ENCODE measurements around the gene DYNLL2.
"Not testable (repeated sequence)": the region's sequence is repeated elsewhere in the genome, so short reads cannot be mapped to it uniquely, and the experiment has no call there.

DYNLL2 gene

DNA sequence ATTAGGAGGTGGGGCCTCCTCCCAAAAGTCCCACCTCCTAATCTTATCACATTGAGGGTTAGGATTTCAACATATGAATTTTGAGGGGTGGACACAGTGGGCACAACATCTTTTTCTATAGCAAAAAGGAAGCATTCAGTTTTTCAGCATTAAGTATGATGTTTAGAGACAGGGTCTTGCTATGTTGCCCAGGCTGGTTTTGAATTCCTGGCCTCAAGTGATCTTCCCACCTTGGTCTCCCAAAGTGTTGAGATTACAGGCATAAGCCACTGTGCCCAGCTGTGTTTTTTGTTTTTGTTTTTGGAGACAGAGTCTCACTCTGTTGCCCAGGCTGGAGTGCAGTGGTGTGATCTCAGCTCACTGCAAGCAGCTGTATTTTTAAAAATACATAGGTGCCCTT is 18.7 kb downstream of the DYNLL2 start:
- DNase-seq (ENCODE audit: low read depth) = not testable (repeated sequence)

DNA sequence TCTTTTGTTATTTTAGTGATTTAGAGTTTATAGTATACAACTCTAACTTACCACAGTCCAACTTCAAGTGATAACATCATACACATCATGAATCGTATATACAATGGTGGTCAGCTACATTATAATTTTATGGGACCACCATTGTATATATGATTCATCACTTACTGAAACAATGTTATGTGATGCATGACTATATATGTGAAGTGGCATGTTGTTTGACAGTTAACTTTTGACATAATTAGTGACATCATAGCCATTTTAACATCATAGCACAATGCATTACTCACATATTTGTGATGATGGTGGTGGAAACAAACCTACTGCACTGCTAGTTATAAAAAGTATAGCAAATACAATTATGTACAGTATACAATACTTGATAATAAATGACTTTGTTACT is 21.9 kb downstream of the DYNLL2 start:
- no peak for DNase-seq (ENCODE audit: low read depth)

DNA sequence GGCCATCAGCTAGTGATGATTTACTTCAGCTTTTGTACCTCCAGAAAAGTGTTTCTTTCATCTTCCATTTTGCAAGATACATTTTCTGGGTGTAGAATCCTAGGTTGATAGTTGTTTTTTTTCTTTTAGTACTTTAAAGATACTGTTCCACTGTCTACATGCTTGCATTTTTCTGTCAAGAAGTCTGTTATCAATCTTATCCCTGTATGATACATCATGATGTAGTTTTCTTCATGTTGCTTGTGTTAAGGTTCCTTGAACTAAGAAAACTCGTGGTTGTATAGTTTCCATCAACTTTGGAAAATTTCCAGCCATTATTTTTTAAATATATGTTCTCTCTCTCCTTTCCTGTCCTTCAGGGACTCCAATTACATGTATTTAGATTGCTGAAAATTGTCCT is 24.1 kb downstream of the DYNLL2 start:
- DNase-seq (ENCODE audit: low read depth) = no peak

DNA sequence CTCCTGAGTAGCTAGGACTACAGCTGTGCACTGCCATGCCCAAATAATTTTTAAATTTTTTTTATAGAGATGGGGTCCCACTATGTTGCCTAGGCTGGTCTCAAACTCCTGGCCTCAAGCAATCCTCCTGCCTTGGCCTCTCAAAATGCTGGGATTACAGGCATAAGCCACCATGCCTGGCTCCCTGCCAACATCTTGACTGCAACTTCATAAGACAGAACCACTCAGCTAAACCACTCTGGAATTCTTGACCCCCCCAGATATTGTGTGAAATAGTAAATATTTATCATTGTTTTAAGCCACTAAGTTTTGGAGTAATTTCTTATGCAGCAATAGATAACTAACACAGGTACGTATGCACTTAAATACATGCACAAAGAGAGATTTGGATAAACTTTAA is 26.0 kb downstream of the DYNLL2 start:
- no peak for DNase-seq (ENCODE audit: low read depth)

DNA sequence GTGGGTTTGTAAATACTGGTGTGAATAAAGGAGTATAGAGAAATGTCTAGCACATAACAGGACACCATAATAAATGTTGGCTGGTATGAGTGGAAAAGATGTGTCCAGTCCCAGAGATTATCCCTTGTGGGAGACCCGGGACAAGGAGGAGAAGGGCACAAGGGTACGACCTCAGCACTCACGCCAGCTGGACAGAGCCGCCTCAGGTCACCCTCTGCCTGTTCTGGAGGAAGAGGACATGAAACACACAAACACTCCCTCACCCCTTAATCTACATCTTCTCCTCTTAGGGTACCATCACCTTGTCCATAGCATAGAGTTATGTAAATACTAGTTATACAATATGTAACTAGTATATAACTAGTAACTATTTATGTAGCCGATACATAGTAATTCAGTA is 26.8 kb downstream of the DYNLL2 start:
- DNase-seq (ENCODE audit: low read depth) = no peak

DNA sequence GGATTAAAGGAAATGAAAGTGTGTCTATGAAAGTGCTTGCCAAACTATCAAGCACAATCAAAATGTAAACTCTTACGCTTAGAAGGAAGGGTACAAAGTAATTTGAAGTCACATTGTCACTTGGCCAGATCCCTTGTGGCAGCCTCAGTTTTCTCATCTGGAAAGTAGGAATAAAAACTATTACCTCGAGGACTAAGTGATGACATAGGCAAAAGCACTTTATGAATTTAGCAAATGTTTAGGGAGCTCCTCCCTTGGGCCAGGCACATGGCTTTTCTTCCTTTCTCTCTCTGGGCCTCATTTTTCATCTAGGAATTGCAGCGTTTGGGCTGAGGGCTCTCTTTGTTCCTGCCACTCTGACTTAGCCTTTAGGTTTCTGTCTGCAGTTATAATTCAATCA is 28.5 kb downstream of the DYNLL2 start:
- no peak for DNase-seq (ENCODE audit: low read depth)

DNA sequence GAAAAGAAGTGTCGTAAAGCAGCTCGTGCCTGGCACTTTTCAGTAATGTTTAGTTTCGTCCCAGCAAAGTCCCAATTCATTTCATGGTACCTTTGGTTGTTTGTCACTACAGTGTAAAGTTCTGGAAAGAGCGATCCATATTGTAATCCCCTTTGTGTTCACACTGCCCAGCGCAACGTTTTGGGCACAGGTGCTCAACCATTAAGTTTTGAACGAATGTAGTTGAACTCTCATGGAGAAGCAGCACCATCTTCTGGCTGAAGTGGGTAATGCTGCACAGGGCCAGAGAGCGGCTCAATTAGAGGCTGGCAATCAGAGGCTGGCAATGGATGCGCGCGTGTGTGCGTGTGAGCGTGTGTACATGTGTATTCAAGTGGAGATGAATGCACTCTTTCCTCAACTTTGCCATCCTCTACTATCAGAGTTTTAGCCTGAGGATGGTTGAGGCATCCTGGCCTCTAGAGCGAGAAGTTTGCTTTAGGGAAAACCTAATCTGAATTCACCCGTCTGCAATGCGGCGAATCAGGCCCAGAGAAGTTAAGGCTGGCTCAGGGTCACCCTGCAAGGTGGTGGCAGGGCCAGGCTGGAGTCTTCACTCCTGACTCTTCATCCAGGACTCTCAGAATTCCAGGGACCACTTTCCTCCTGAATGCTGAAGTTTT is 29.9 kb downstream of the DYNLL2 start:
- DNase-seq (ENCODE audit: low read depth) = peak; percentile 6

DNA sequence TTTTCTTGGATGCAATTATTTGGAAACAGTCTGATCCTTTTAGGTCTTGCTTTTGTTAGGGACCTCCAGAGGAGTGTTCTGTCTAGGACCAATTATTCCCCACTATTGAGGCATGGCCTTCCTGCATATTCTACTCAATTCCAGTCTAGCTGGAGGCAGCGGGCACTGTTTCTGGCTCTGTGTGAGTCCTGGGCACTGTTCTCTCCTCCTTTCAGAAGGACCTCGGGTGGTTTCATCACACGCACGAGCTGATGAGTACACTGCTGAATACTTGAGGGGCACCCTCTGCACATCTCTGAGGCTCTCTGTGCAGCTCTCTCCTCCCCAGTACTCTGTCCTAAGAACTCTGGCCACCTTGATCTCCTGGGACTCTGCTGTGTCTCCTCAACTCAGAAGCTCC is 30.7 kb downstream of the DYNLL2 start:
- DNase-seq (ENCODE audit: low read depth) = no peak

DNA sequence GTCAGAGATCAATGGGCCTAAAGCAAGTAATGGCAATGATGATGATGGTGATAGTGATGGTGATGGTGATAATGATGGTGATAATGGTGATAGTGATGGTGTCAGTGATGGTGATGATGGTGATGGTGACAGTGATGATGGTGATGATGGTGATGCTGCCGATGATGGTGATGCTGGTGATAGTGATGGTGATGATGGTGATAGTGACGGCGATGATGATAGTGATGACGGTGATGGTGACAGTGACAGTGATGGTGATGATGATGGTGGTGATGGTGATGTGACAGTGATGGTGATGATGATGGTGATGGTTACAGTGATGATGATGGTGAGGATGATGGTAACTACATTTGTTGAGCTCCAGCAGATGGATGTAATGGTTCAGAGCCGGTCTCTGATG is 34.2 kb downstream of the DYNLL2 start:
- no peak for DNase-seq (ENCODE audit: low read depth)

DNA sequence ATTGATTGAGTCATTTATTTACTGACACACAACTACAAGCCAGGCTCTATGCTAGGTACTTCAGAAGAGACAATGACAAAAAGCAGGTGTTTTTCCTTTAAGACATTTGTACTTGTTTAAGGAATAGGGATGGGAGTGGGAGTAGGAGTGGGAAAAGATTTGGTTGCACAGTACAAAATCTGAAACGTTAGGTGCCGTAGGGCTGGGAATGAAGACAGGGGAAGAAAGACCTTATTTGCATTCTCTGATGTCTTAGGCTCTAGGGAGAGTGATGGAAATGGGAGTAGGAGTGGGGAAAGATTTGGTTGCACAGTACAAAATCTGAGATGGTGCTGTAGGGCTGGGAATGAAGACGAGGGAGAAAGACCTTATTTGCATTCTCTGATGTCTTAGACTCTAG is 36.3 kb downstream of the DYNLL2 start:
- DNase-seq (ENCODE audit: low read depth) = no peak

DNA sequence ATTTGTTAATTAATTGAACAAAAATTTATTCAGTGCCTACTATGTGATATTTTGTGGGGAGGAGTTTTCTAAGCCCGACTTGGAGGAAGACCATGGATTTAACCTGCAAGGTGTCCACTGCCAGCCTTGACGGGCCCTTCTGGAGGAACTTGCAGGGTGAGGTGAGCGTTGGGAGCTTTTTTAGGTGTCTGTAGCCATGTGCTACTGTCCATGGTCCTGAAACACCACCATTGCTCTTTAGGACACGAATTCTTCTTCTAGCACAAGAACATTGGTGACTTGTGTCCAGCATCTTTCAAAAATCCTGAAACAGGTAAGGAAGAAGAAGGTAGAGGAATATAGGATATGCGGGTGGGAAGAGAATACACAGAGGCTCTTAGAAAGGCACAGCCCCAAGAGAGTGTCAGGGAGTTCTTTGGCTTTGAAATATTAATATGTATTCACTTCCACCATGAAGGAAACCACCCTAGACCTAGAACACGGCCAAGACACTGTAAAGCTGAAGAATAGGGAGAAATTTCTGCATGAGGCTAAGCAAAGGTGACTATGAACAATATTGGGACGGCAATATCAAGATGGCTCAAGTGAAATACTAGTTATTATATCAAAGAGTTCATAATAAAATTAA is 37.1 kb downstream of the DYNLL2 start:
- no peak for DNase-seq (ENCODE audit: low read depth)

DNA sequence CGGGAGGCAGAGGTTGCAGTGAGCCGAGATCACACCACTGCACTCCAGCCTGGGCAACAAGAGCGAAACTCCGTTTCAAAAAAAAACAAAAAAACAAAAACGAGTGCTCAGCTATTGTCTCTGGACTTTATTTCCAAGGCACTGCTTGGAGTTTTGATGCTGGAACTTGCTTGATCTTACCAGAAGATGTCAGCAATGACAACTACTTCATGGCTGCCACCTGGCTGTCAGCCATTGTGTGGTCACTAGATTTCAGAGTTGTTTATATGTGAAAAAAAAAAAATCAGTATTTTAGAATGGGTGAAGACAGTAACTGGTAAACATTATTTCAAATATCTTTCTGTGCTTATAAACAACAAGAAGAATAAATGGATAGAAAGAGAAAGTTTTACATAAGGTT is 38.7 kb downstream of the DYNLL2 start:
- peak; percentile 0 for DNase-seq (ENCODE audit: low read depth)

DNA sequence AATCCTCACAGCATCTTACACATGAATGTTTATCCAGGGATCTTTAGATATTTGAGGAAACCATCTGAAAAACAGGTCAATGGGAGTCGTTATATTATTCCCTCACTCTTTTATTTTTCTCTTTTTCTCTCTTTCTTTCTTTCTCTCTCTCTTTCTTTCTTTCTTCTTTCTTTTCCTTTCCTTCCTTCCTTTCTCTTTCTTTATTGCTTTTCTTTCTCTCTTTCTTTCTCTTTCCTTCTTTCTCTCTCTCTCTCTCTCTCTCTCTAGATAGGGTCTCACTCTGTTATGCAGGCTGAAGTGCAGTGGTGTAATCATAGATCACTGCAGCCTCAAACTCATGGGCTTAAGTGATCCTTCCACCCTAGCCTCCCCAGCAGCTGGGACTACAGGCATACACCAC is 44.6 kb downstream of the DYNLL2 start:
- no peak for DNase-seq (ENCODE audit: low read depth)

DNA sequence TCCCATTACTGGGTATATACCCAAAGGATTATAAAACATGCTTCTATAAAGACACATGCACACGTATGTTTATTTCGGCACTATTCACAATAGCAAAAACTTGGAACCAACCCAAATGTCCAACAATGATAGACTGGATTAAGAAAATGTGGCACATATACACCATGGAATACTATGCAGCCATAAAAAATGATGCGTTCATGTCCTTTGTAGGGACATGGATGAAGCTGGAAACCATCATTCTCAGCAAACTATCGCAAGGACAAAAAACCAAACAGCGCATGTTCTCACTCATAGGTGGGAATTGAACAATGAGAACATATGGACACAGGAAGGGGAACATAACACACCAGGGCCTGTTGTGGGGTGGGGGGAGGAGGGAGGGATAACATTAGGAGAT is 49.5 kb downstream of the DYNLL2 start:
- DNase-seq (ENCODE audit: low read depth) = not testable (repeated sequence)

DNA sequence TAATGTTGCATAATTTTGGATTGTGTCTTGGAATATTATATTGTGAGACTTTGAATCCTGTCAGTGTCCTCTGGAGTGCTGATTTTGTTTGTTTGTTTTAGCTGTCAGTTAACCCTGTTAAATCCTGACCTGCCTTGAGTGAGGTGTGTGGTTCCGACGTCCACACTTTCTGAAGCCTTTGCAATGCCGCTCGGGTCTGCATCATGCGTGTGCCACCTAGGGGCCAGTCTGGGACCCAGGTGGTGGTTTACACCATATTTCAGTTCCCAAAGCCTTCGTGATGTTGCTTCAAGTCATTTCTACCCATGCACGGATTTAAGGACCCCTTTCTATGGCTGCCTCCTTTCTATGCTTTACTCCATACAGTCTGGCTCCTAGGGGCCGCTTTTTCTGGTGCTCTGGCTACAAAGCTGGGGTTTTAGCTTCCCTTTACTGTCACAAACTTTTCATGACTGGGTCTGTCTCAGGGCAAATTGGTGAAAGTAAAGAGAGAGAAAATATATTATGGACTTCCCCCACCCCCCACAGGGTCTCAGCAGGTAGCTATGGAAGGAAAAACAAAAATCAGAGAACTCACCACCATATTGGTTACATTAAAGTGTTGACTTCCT is 53.6 kb downstream of the DYNLL2 start:
- no peak for DNase-seq (ENCODE audit: low read depth)

DNA sequence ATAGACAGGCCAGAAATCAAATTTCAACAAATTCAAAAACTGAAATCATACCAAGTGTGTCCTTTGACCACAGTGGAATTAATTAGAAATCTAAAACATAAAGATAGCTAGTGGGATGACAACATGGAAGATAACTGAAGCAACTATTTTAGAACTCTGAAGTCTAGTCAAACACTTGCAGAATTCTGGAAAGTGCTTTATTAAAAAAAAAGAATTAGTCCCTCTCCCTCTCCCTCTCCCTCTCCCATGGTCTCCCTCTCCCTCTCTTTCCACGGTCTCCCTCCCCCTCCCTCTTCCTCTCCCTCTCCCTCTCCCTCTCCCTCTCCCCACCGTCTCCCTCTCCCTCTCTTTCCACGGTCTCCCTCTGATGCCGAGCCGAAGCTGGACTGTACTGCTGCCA is 58.3 kb downstream of the DYNLL2 start:
- no peak for DNase-seq (ENCODE audit: low read depth)

DNA sequence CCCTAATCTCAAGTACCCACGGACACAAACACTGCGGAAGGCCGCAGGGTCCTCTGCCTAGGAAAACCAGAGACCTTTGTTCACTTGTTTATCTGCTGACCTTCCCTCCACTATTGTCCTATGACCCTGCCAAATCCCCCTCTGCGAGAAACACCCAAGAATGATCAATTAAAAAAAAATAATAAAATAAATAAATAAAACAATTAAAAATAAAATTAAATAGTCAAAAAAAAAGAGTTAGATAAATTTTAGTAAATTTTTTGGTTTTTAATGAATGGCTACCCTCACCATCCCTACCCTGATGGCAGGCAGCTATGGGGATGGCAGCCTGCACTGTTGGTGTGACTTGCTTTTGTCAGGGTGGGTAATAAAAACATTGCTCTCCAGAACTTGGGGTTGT is 60.1 kb downstream of the DYNLL2 start:
- DNase-seq (ENCODE audit: low read depth) = not testable (repeated sequence)

DNA sequence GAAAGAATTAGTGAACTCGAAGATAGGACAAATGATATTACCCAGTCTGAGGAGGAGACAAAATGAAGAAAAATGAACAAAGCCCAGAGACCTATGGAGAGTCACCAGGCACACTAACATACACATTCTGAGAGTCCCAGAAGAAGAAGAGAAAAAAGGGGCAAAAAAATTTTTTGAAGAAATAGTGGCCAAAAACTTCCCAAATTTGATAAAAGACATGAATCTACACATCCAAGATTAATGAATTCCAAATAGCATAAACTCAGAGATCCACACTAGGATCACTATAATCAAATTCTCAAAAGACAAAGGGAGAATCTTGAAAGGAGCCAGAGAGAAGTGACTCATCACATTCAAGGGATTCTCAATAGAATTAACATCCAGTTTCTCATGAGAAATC is 61.6 kb downstream of the DYNLL2 start:
- DNase-seq (ENCODE audit: low read depth) = no peak
